Osteocyte (in vitro differentiated cells): ENCODE data around the gene ABI1. TPM values are rescaled to one million over a fixed set of nuclear protein-coding genes. Genes with fewer than 3 reads are reported as not detected.

ENCODE experiments used
- DNase-seq: peaks from one replicate; pipeline ENCODE4 v3.0.0; 2021; ENCODE audit warnings: mixed read lengths; ENCODE audit not compliant: unreplicated experiment; ENCODE audit errors: extremely low spot score
- H3K27ac Mint-ChIP-seq: one replicate; pipeline ENCODE4 v1.8.0; 2021; ENCODE audit warnings: mild to moderate bottlenecking, mixed read lengths; ENCODE audit not compliant: unreplicated experiment
- H3K27me3 Mint-ChIP-seq: one replicate; pipeline ENCODE4 v1.8.0; 2021; ENCODE audit warnings: mixed read lengths; ENCODE audit not compliant: unreplicated experiment
- H3K36me3 Mint-ChIP-seq: one replicate; pipeline ENCODE4 v1.8.0; 2021; ENCODE audit warnings: mixed read lengths; ENCODE audit not compliant: unreplicated experiment
- H3K4me1 Mint-ChIP-seq: one replicate; pipeline ENCODE4 v1.8.0; 2021; ENCODE audit warnings: mixed read lengths; ENCODE audit not compliant: unreplicated experiment
- H3K4me3 Mint-ChIP-seq: one replicate; pipeline ENCODE4 v1.8.0; 2021; ENCODE audit warnings: mild to moderate bottlenecking, moderate library complexity, mixed read lengths; ENCODE audit not compliant: unreplicated experiment
- H3K9me3 Mint-ChIP-seq: one replicate; pipeline ENCODE4 v1.8.0; 2021; ENCODE audit warnings: mixed read lengths; ENCODE audit not compliant: unreplicated experiment
- total RNA-seq: library from RNA; stranded (reverse); gene quantifications from 2 replicates; pipeline ENCODE4 v1.2.1, GENCODE V29; 2021
- TF ChIP-seq, protein P1 (sequence below): fragments of 200-600 bp; sonication (generic); IDR thresholded peaks from 2 replicates; pipeline ENCODE4 v1.5.0; 2021; ENCODE audit warnings: antibody characterized with exemption, mild to moderate bottlenecking, moderate library complexity

ABI1 gene
- total RNA-seq, 1 donor from 2014 or later, result 62.2 TPM

DNA sequence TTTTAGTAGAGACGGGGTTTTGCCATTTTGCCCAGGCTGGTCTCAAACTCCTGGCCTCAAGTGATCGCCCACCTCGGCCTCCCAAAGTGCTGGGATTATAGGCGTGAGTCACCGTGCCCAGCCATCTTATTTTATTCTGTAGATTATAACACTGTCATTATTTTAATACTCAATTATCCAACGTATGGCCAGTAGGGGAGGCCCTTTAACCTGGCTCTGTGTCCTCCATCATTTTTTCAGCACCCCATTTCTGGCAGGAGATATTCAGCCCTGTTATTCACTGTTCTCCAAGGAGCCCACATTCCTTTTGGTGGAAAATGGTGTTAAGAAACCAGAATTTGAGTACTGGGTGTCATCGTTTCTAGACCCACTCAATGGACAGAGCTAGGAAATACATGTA, 131.8 kb downstream of the ABI1 start:
- Mint-ChIP-seq H3K4me1 (peaks cover 3% of the 10 kb centered on the region), H3K27ac (no peak overlapping the region), H3K36me3 (peaks cover 6% of the 10 kb centered on the region), H3K27me3 (no peaks in the 10 kb centered on the region), H3K4me3 (no peak overlapping the region), H3K9me3 (no peaks in the 10 kb centered on the region)
- TF ChIP-seq, protein P1, sequence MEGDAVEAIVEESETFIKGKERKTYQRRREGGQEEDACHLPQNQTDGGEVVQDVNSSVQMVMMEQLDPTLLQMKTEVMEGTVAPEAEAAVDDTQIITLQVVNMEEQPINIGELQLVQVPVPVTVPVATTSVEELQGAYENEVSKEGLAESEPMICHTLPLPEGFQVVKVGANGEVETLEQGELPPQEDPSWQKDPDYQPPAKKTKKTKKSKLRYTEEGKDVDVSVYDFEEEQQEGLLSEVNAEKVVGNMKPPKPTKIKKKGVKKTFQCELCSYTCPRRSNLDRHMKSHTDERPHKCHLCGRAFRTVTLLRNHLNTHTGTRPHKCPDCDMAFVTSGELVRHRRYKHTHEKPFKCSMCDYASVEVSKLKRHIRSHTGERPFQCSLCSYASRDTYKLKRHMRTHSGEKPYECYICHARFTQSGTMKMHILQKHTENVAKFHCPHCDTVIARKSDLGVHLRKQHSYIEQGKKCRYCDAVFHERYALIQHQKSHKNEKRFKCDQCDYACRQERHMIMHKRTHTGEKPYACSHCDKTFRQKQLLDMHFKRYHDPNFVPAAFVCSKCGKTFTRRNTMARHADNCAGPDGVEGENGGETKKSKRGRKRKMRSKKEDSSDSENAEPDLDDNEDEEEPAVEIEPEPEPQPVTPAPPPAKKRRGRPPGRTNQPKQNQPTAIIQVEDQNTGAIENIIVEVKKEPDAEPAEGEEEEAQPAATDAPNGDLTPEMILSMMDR, result no peak
- DNase-seq, result no peak

DNA sequence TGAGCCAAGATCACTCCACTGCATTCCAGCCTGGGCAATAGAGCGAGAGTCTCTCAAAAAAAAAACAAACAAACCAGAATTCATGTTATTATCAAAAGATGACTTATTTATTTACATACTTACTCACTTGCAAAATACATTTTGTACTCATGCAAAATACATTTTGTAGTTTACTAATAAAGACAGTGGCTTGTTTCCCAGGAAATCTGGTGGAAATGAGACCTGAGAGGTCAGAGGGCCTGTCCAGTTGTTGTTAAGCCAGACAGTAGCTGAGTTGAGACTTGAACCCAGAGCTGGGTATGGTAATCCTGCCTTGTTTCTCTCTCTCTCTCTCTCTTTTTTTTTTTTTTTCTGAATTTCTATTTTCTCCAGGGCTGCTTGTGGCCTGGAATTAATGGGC, 133.8 kb downstream of the ABI1 start:
- TF ChIP-seq, protein P1, result no peak
- Mint-ChIP-seq H3K27me3 (no peaks in the 10 kb centered on the region), H3K4me3 (no peak overlapping the region), H3K4me1 (peaks cover 3% of the 10 kb centered on the region), H3K36me3 (peaks cover 4% of the 10 kb centered on the region), H3K9me3 (no peaks in the 10 kb centered on the region), H3K27ac (no peak overlapping the region)
- no peak for DNase-seq

DNA sequence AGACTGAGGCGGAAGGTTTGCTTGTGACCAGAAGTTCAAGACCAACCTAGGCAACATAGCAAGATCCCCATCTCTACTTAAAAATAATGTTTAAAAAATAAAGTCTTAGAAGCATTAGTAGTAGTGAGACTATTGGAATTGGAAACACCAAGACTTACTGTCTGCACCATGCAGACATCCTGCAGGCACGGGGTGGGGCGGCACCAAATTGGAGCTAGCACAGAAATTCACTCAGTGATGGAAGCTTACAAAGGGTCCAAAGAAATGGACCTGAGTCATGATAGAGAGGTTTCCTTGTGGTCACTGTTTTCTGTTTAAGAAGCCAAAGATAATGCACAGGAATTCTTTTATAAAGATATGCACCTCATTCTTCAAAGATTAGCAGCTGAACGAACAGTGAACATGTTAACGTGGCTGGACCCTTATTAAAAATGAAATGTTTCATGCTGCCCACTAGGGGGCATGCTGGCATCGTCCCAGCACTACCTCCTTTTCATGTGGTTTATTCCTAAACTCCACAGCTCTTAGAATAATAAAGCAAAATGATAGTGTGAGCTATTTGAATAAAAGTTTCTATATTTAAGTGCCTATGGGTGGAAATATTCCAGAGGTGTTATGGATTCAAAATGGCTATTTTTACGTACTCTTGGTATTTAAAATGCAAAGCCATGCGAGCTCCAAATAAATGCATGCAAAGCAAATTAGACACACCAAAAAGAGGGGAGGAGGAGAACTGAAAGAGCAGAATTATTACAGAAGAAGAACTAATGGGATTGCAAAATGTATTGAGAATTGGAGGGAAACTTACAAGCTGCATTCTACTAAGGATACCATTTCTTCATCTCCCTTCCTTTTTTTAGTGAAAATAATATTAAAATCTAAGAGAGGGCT, 134.7 kb downstream of the ABI1 start:
- no peak for DNase-seq
- Mint-ChIP-seq H3K36me3 (peaks cover 4% of the 10 kb centered on the region), H3K27me3 (no peaks in the 10 kb centered on the region), H3K27ac (peak overlapping the region; percentile 19), H3K4me1 (peaks cover 3% of the 10 kb centered on the region), H3K9me3 (no peaks in the 10 kb centered on the region), H3K4me3 (no peak overlapping the region)
- TF ChIP-seq, protein P1, result peak; percentile 87

DNA sequence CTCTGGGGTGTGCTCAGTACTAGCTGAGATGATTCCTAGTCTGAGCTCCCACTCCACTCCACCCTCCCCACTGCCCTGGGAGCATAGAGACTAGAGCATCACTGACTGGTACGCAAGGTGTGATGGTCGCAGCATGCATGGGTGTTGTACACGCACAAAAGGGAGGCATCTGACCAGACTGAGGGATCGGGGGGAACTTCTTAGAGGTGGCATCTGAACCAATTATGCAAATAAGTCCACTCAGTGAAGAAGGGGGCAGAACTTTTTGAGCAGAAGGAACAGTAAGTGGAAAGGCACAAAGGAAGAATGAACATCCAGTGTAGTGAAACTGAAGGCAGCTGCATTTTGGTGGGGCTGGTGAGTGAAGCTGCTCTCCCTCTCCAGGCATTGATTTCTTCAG, 137.7 kb downstream of the ABI1 start:
- no peak for DNase-seq
- peaks cover 4% of the 10 kb centered on the region for H3K36me3 Mint-ChIP-seq
- H3K27ac Mint-ChIP-seq, result no peak overlapping the region
- TF ChIP-seq, protein P1, result no peak
- no peaks in the 10 kb centered on the region for H3K9me3 Mint-ChIP-seq
- no peak overlapping the region for H3K4me3 Mint-ChIP-seq
- no peaks in the 10 kb centered on the region for H3K27me3 Mint-ChIP-seq
- H3K4me1 Mint-ChIP-seq, result peaks cover 3% of the 10 kb centered on the region

DNA sequence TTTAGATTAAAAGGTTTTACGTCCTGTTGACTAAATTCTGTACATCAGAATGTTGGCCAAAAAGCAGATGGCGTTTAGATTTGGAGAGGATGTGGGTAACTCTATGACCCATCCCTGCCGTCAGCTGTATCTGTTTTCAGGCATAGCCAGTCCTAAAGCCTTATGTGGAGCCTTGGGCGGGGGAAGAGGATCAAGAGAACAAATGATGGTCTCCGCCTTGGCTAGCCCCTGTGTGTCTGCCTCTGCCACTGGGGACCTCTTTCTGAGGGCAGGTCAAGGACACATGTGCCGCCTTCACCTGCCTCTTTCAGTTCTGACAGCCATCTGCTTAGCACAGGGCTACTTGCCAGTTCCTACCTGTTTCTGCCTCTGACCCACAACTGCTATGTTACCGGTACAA, 139.2 kb downstream of the ABI1 start:
- Mint-ChIP-seq H3K27me3 (no peaks in the 10 kb centered on the region), H3K36me3 (peaks cover 4% of the 10 kb centered on the region), H3K4me1 (peaks cover 3% of the 10 kb centered on the region), H3K4me3 (no peak overlapping the region), H3K9me3 (no peaks in the 10 kb centered on the region), H3K27ac (no peak overlapping the region)
- TF ChIP-seq, protein P1, result no peak
- DNase-seq, result no peak
